ENCODE measurements around the gene PCNA.

GRCh38 chr20:5143851-5144250 is 24.1 kb upstream of the PCNA start:
- TF ChIP-seq SRF (IDR thresholded peaks at IDR 0.05; ENCODE audit: low read depth) = no peak
- no peak for TF ChIP-seq CEBPB (IDR thresholded peaks at IDR 0.05; ENCODE audit: low read depth)
- TF ChIP-seq TCF7L2 (IDR thresholded peaks at IDR 0.05; ENCODE audit: borderline replicate concordance, extremely low read depth, insufficient read depth, insufficient read length) = no peak
- TF ChIP-seq CTCF (IDR thresholded peaks at IDR 0.05 in 2 of 3, conservative IDR thresholded peaks at IDR 0.05 in 1 of 3; ENCODE audit: borderline replicate concordance in 1 of 3, insufficient read depth in 1 of 3, low read depth in 2 of 3, low read length in 2 of 3) = no peak
- no peak for TF ChIP-seq ZNF274 (IDR thresholded peaks at IDR 0.05; ENCODE audit: low read depth, low read length)
- TF ChIP-seq, protein P1, sequence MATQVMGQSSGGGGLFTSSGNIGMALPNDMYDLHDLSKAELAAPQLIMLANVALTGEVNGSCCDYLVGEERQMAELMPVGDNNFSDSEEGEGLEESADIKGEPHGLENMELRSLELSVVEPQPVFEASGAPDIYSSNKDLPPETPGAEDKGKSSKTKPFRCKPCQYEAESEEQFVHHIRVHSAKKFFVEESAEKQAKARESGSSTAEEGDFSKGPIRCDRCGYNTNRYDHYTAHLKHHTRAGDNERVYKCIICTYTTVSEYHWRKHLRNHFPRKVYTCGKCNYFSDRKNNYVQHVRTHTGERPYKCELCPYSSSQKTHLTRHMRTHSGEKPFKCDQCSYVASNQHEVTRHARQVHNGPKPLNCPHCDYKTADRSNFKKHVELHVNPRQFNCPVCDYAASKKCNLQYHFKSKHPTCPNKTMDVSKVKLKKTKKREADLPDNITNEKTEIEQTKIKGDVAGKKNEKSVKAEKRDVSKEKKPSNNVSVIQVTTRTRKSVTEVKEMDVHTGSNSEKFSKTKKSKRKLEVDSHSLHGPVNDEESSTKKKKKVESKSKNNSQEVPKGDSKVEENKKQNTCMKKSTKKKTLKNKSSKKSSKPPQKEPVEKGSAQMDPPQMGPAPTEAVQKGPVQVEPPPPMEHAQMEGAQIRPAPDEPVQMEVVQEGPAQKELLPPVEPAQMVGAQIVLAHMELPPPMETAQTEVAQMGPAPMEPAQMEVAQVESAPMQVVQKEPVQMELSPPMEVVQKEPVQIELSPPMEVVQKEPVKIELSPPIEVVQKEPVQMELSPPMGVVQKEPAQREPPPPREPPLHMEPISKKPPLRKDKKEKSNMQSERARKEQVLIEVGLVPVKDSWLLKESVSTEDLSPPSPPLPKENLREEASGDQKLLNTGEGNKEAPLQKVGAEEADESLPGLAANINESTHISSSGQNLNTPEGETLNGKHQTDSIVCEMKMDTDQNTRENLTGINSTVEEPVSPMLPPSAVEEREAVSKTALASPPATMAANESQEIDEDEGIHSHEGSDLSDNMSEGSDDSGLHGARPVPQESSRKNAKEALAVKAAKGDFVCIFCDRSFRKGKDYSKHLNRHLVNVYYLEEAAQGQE (IDR thresholded peaks at IDR 0.05; ENCODE audit: low read depth) = no peak
- TF ChIP-seq EZH2phosphoT487 (IDR thresholded peaks at IDR 0.05; ENCODE audit: borderline replicate concordance) = no peak
- no peak for TF ChIP-seq POLR2AphosphoS5 (IDR thresholded peaks at IDR 0.05; ENCODE audit: low read depth, low read length)
- TF ChIP-seq EGR1 (IDR thresholded peaks at IDR 0.05; ENCODE audit: low read depth) = no peak
- TF ChIP-seq POLR2A (IDR thresholded peaks at IDR 0.05; ENCODE audit: borderline replicate concordance, extremely low read depth, insufficient read depth, insufficient read length) = no peak
